GM12874 (cell line): ENCODE data around the gene NDUFS7.

ENCODE experiments used
- CTCF ChIP-seq: IDR thresholded peaks from 2 replicates; pipeline ENCODE4 v1.5.1; 2011; ENCODE audit warnings: low read depth, mild to moderate bottlenecking, control low read depth, low read length, moderate library complexity; ENCODE audit not compliant: insufficient read depth

NDUFS7 gene

GRCh38 chr19:1425102-1425837 is 41.6 kb downstream of the NDUFS7 start:
- no peak for TF ChIP-seq CTCF

- no peak for TF ChIP-seq CTCF
Measured at GRCh38 chr19:1425902-1426301, 42.2 kb downstream of the NDUFS7 start.

GRCh38 chr19:1426736-1427135 is 43.0 kb downstream of the NDUFS7 start:
- no peak for TF ChIP-seq CTCF

GRCh38 chr19:1427221-1427920 is 43.7 kb downstream of the NDUFS7 start:
- no peak for TF ChIP-seq CTCF

- TF ChIP-seq CTCF: no peak
Measured at GRCh38 chr19:1428738-1429391, 45.2 kb downstream of the NDUFS7 start.

GRCh38 chr19:1429750-1430149 is 46.0 kb downstream of the NDUFS7 start:
- TF ChIP-seq CTCF: no peak

GRCh38 chr19:1430246-1430645 is 46.5 kb downstream of the NDUFS7 start:
- no peak for TF ChIP-seq CTCF
